NCI-H1092 treated with DMSO at 0.1 percent for 48 hours (cell line): Measurements from ENCODE around the gene CRIP1.

ENCODE experiments used
- DNase-seq: peaks from one replicate; lab custom pipeline; 2025; lab: John Stamatoyannopoulos, UW

The CRIP1 gene

GRCh38 chr14:105486163-105486973 lies at the start of gene CRIP1:
TSS of gene CRIP1 (plus strand) at chr14:105486886. CDS start at chr14:105487260, 374 bp downstream.
- no peak for DNase-seq

DNA sequence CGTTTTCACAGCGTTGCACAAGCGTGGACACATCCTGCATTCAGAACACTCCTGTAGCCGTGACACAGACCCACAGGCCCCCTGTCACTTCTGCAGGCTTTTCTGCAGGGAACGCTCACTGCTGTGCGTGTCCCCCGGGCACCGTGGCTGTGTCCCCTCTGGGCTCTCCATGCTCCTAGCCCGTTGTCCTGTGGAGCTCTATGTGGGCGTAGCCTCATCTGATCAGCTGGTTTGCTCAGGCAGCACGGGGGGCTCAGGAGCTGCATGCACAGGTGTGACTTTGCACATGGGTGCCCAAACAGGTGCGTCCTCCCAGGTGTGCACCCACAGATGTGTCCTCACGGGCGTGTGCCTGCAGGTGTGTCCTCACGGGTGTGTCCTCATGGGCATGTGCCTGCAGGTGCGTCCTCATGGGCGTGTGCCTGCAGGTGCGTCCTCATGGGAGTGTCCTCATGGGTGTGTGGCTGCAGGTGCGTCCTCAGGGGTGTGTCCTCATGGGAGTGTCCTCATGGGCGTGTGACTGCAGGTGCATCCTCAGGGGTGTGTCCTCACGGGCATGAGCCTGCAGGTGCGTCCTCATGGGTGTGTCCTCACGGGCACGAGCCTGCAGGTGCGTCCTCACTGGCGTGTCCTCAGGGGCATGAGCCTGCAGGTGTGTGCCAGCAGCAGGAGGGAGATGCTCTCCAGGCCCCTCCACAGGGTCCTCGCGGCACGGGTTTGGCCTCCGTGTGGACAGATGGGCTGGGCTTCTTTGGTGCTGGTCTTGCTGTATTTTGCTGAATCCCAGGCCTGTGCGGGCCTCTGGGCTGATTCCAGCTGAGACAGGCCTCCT lies 49.6 kb upstream of the CRIP1 start:
- no peak for DNase-seq

- DNase-seq = no peak
Measured at GRCh38 chr14:105437723-105438500, 48.8 kb upstream of the CRIP1 start.

DNA sequence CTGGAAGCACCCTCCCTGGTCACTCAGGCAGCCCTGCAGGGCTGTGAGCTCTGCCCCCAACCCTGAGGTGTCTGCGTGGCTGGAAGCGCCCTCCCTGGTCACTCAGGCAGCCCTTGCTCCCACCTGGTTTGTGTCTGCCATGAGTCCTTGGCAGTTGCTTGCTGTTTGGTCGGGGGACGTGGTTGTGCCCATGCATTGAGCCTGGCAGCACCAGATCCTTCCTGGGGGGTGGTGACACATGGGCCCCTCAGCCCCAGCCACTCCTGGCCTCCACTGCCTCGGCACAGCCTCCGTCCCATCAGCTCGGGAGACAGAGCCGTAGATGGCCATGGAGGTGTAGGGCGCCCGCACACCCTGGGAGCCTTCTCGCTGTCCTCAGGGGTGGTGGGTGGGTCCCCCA lies 47.5 kb upstream of the CRIP1 start:
- DNase-seq = no peak

- DNase-seq = peak; percentile 6
Measured at GRCh38 chr14:105439710-105440553, 46.8 kb upstream of the CRIP1 start.

GRCh38 chr14:105440554-105440900 lies 46.2 kb upstream of the CRIP1 start:
- no peak for DNase-seq

DNA sequence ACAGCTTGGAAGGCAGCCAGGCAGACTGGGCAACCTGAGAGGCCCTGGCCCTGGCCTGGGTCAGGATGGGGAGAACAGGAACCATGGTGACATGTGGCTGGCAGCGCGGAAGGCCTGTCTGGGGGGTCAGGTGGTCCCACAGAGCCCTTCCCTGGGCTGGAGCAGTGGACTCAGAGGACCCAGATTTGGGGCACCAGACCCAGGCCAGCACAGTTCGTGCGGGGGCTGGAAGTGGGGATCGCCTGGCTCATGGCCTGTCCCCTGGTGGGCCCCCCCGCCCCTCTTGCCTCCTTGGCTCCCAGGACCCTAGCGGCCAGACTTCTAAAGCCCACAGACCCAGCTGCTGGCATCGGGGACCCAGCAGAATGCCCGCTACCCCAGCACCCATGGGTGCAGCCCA lies 45.7 kb upstream of the CRIP1 start:
- DNase-seq = no peak

DNA sequence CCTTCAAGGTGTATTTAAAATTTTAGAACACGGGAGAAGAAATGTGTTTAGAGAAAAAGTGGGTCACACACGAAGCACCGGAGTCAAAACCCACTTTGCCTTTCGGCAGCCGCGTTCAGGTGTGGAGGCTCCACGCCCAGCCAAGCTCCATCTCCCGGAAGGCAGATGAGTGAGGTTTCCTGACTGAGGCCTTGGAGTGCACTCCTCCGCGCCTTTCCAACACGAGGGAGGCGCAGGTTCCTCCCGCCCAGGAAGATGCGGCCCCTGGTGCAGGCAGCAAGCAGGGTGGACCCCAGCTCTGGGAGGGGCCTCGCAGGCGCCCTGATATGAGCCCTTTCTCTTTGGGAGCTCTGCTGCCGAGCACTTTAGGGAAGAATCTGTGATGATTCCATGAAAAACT lies 44.6 kb upstream of the CRIP1 start:
- no peak for DNase-seq

DNA sequence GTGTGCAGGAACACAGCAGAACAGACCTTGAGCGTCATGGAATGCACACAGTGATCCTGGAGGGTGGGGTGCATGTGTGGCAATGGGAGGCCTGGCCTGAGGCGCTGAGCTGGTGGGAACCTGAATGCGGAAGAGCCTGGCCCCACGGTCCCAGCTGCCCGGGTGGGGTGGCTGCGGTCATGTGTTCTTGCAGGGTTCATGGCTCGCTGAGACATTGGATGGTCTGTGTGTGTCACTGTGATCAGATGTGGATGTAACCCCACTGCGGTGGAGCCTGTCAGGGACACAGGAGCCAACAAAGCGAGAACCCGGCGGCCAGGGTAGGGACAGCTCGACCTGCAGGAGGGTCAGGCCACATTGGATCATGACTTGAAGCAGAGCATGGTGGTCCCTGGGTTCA lies 43.9 kb upstream of the CRIP1 start:
- DNase-seq = no peak

GRCh38 chr14:105444859-105445258 lies 41.8 kb upstream of the CRIP1 start:
- DNase-seq = no peak

DNA sequence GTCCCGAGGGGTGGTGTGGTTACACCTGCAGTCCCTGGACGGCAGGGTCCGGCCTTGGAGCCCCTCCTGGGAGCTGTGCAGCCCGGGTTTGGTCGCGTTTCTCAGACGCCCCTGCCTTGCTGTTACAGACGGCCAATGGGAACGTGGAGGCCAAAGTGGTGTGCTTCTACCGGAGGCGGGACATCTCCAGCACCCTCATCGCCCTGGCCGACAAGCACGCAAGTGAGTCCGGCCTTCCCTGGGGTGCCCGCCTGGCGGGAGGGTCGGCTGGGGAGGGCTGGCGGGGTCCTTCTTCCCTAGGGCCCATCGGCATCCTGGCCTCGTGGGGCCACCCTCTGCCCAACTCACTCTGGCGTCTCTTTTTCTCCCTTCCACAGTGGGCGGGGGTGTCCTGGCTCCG lies 41.4 kb upstream of the CRIP1 start:
- DNase-seq = no peak

DNA sequence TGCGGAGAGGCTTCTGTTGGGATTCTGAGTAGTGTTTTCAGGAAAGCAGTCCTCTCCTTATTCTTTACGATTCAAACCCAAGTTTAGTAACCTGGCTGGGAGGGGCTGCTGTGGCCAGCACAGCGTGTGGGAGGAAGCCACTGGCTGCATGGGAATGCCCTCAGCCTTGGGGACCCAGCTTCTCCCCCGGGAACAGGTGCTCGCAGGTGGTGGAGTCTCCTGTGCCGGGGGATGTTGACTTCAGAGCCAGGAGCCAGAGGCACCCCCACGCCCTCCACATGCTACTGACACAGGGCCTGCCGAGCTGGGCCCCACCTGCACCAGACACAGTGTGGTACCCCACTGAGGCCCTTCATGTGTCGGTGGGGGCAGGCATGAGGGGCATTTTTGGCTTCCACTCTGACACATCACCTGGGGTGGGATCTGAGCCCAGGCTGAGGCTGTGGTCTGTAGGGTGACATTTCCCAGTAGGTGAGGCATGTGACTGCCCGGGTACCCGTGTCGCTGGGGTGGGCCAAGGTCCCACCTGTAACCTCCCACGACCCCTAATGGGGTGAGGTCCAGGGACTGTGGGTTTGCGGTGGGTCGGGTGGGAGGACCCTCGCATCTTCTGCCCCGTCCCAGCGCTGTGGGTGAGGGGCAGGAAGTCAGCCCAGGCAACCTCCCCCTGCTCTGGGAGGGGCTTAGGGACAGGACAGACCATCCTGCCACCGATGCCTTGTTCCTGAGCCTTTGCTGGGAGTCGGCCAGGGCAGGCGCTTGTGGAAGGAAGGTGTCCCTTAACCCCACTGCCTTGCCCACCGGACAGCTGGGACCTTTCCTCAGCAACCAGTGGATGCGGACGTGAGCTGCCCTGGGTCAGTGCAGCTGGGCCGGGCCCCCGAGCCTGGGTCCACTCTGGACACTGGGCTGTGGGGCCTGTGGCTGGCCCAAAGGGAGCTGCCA lies 40.5 kb upstream of the CRIP1 start:
- DNase-seq = no peak

- no peak for DNase-seq
Measured at GRCh38 chr14:105446971-105447370, 39.7 kb upstream of the CRIP1 start.

DNA sequence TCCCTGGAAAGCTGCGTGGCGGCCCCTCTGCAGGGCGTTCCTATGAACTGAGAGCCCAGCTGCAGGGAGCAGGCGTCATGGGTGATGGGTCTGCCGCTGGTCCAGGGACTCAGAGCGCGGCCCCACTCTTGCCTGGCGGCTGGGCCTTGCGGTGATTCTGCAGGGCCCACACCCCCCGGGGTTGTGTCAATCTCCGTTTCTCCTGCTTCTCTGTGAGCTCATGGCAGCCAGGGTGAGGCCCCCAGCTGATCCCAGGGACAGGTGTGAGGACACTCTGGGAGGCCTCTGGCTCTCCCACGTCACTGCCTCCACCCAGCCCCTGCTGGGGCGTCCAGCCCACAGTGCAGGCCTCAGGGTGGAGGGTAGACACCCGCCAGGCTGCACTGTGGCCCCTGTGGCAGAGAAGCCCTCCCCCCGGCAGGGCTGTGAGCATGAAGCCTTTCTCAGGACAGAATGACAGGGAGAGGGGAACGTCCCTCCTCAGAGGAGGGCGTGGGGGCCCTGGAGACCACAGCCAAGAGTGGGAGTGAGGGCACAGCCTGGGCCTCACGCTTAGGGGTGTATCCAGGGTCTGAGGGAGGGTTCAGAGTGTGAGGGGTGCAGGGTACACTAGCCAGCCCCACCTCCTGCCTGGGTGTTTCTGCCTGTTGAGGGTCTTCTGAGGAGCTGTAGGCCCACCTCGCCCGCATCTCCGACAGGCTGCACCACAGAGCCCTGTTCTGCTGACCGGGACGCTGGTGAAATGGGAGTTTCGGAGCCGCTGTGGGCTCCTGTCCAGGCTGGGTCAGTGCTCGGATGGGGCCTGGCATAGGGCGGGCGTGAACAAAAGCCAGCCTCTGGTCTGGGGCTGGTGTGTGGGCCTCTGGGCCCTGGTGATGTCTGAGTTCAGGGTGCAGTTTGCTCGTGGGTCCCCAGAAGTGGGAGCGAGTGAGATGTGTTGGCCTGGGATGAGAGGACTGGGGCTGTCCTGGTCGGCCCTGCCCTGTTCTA lies 38.7 kb upstream of the CRIP1 start:
- no peak for DNase-seq

DNA sequence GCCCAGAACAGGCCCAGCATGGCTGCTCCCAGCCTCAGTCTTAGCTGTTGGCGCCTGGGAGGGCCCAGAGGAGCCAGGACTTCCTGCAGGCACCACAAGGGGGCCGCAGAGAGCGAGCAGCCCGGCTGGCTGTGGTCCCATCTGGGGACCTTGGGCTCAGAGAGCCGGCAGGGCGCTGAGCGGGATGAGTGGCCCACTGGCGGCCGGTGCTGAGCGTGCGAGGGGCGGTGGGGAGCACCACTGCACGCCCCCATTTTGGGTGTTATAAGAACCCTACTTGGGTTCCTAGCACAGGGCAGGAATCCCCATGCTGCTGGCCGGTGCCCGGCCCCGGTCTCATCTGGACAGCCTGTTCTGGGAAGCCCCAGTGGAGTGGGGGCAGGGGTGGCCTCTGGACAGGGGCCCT lies 38.0 kb upstream of the CRIP1 start:
- DNase-seq = peak; percentile 10

DNA sequence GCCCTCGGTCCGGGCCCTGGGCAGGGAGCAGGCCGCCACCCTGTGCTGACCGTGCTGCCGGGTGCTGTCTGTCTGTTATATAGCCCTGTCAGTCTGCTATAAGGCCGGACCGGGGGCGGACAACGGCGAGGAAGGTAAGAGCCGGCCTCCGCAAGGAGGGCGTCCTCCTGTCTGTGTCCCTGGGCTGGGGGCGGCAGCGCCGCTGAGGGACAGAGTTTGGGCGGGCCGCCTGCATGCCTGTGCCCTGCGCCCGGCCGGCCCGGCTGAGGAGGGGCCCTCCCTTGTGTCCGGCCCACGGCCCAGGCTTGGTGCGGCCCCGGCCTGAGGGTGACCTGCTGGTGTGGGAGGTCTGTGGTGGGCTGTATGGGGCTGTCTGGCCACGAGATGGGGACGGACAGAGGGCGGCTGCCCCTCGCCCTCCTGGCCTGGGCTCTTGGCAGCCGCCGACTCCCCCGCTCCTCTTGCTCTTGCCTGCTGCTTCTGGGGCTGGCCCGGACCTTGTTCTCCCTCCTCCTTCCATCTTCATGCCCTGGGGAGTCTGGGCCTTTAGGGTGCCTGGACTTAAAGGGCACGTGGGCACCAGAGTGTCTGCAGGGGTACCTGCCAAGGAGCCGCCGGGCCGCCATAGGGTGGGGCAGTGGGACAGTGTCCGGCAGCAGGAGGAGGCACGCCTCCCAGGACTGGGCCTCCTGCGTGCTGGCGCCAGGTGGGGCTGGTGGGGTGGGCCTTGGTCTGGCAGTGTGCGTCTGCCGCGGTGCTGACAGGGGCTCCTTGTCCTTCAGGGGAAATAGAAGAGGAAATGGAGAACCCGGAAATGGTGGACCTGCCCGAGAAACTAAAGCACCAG lies 37.2 kb upstream of the CRIP1 start:
- no peak for DNase-seq

DNA sequence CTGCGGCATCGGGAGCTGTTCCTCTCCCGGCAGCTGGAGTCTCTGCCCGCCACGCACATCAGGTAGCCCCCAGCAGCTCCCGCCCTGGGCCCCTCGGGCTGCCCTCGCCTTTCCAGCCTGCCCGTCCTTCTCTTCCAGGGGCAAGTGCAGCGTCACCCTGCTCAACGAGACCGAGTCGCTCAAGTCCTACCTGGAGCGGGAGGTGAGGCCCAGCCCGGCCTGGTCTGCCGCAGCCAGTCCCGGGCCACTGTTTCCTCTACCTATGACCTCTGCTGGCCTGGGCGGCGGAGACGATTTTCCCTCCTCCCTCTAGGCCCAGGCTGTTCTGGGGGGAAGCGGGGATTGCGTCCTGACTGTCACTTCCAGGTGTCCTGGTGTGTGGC lies 36.6 kb upstream of the CRIP1 start:
- DNase-seq = no peak
